SKM-1 treated with dmso at 0.1 percent for 144 hours (cell line): ENCODE results near the gene ADARB2.

ENCODE experiments used
- DNase-seq: peaks from one replicate; lab custom pipeline; 2025; ENCODE audit not compliant: unreplicated experiment; lab: John Stamatoyannopoulos, UW

The ADARB2 gene

GRCh38 chr10:1573981-1574380 is 163.3 kb downstream of the ADARB2 start:
- DNase-seq = no peak

GRCh38 chr10:1573334-1573969 is 163.9 kb downstream of the ADARB2 start:
- no peak for DNase-seq

- no peak for DNase-seq
Measured at GRCh38 chr10:1572519-1573333, 164.6 kb downstream of the ADARB2 start.

GRCh38 chr10:1571587-1572237 is 165.6 kb downstream of the ADARB2 start:
- no peak for DNase-seq

- no peak for DNase-seq
Measured at GRCh38 chr10:1570416-1571051, 166.8 kb downstream of the ADARB2 start.

- DNase-seq = no peak
Measured at GRCh38 chr10:1569208-1569607, 168.1 kb downstream of the ADARB2 start.

GRCh38 chr10:1567742-1568495 is 169.4 kb downstream of the ADARB2 start:
- no peak for DNase-seq

- no peak for DNase-seq
Measured at GRCh38 chr10:1567152-1567551, 170.2 kb downstream of the ADARB2 start.

- no peak for DNase-seq
Measured at GRCh38 chr10:1564791-1565190, 172.5 kb downstream of the ADARB2 start.

GRCh38 chr10:1563028-1563427 is 174.3 kb downstream of the ADARB2 start:
- no peak for DNase-seq

- no peak for DNase-seq
Measured at GRCh38 chr10:1561731-1562337, 175.5 kb downstream of the ADARB2 start.

- DNase-seq = no peak
Measured at GRCh38 chr10:1560535-1561192, 176.7 kb downstream of the ADARB2 start.

- DNase-seq = no peak
Measured at GRCh38 chr10:1559761-1560160, 177.6 kb downstream of the ADARB2 start.

GRCh38 chr10:1559311-1559710 is 178.0 kb downstream of the ADARB2 start:
- no peak for DNase-seq

GRCh38 chr10:1558906-1559305 is 178.4 kb downstream of the ADARB2 start:
- DNase-seq = no peak

GRCh38 chr10:1557081-1557480 is 180.2 kb downstream of the ADARB2 start:
- no peak for DNase-seq

GRCh38 chr10:1556496-1556895 is 180.8 kb downstream of the ADARB2 start:
- DNase-seq = no peak

- no peak for DNase-seq
Measured at GRCh38 chr10:1553951-1554350, 183.4 kb downstream of the ADARB2 start.

- DNase-seq = no peak
Measured at GRCh38 chr10:1552881-1553670, 184.2 kb downstream of the ADARB2 start.
